Calu3 (cell line): ENCODE data around the gene DNAJC5G. TPM values are rescaled to one million over a fixed set of nuclear protein-coding genes. Genes with fewer than 3 reads are reported as not detected.

Experiments
- BruUV-seq: library from RNA; stranded (reverse); fragments of 400-500 nt; replicated peaks from 2 replicates; lab custom pipeline; 2021; lab: Mats Ljungman, UMichigan
- CTCF ChIA-PET: fragments of 300-600 bp; sonication (Branson Sonifier 250); formaldehyde crosslinking; loops from one replicate; lab custom pipeline; 2022; ENCODE audit warnings: antibody characterized with exemption; lab: Charles Lee
- DNase-seq: peaks from one replicate; pipeline ENCODE4 v3.0.0; 2022
- H3K27ac Mint-ChIP-seq: one replicate; pipeline ENCODE4 v1.8.0; 2022; ENCODE audit warnings: mixed read lengths; ENCODE audit not compliant: unreplicated experiment
- H3K27me3 Mint-ChIP-seq: one replicate; pipeline ENCODE4 v1.8.0; 2022; ENCODE audit warnings: mixed read lengths; ENCODE audit not compliant: unreplicated experiment
- H3K36me3 Mint-ChIP-seq: one replicate; pipeline ENCODE4 v1.8.0; 2022; ENCODE audit warnings: mild to moderate bottlenecking, moderate library complexity, mixed read lengths; ENCODE audit not compliant: insufficient read depth, unreplicated experiment
- H3K4me1 Mint-ChIP-seq: one replicate; pipeline ENCODE4 v1.8.0; 2022; ENCODE audit warnings: mild to moderate bottlenecking, low read depth, mixed read lengths; ENCODE audit not compliant: unreplicated experiment
- H3K4me3 Mint-ChIP-seq: one replicate; pipeline ENCODE4 v1.8.0; 2022; ENCODE audit warnings: mild to moderate bottlenecking, low read depth, moderate library complexity, mixed read lengths; ENCODE audit not compliant: unreplicated experiment
- H3K9me3 Mint-ChIP-seq: one replicate; pipeline ENCODE4 v1.8.0; 2022; ENCODE audit warnings: low read depth, mixed read lengths; ENCODE audit not compliant: unreplicated experiment
- CTCF ChIP-seq: fragments of 200-600 bp; IDR thresholded peaks from one replicate; pipeline ENCODE4 v1.8.0; 2022; ENCODE audit warnings: antibody characterized with exemption; ENCODE audit not compliant: unreplicated experiment
- intact Hi-C: fragments of 100-400 bp; cut with micrococcal nuclease; formaldehyde crosslinking; loops from one replicate; pipeline ENCODE4 v1.10.0; 2022; ENCODE audit not compliant: unreplicated experiment
- total RNA-seq: library from RNA; stranded (reverse); gene quantifications from 2 replicates; pipeline ENCODE4 v1.2.3, GENCODE V29; 2022

Gene DNAJC5G
- total RNA-seq, 1 experiment from 2014 or later: not detected

GRCh38 chr2:27282892-27283291 lies 7.7 kb downstream of the DNAJC5G start:
- Mint-ChIP-seq H3K27ac (no peak overlapping the region), H3K9me3 (no peaks in the 10 kb centered on the region), H3K4me3 (no peak overlapping the region), H3K36me3 (no peaks in the 10 kb centered on the region), H3K4me1 (peaks cover 27% of the 10 kb centered on the region), H3K27me3 (peaks cover 82% of the 10 kb centered on the region)
- intact Hi-C loops: no loop called here
- BruUV-seq: no TSS peak
- TF ChIP-seq CTCF: no peak
- no peak for DNase-seq
- CTCF ChIA-PET: interaction anchor here (0.5 to 5.6 kb wide), 5 partner anchors 10 to 133 kb away, joined by 3 to 29 read pairs (median 4); no protein-coding TSS in a partner anchor

GRCh38 chr2:27284996-27285395 lies 9.8 kb downstream of the DNAJC5G start:
- H3K4me3 Mint-ChIP-seq: no peak overlapping the region
- CTCF ChIA-PET: no interaction called here
- TF ChIP-seq CTCF: no peak
- H3K27ac Mint-ChIP-seq: no peak overlapping the region
- peaks cover 20% of the 10 kb centered on the region for H3K4me1 Mint-ChIP-seq
- no peaks in the 10 kb centered on the region for H3K36me3 Mint-ChIP-seq
- H3K27me3 Mint-ChIP-seq: peaks cover 81% of the 10 kb centered on the region
- no peaks in the 10 kb centered on the region for H3K9me3 Mint-ChIP-seq
- no peak for DNase-seq
- intact Hi-C loops: no loop called here
- no TSS peak for BruUV-seq

GRCh38 chr2:27285481-27285880 lies 10.2 kb downstream of the DNAJC5G start:
- Mint-ChIP-seq H3K4me1 (peaks cover 16% of the 10 kb centered on the region), H3K27ac (no peak overlapping the region), H3K4me3 (no peak overlapping the region), H3K27me3 (peaks cover 77% of the 10 kb centered on the region), H3K9me3 (no peaks in the 10 kb centered on the region), H3K36me3 (no peaks in the 10 kb centered on the region)
- no TSS peak for BruUV-seq
- intact Hi-C loops: no loop called here
- DNase-seq: no peak
- TF ChIP-seq CTCF: no peak
- CTCF ChIA-PET: no interaction called here

- no peaks in the 10 kb centered on the region for H3K9me3 Mint-ChIP-seq
- intact Hi-C loops: no loop called here
- DNase-seq: no peak
- TF ChIP-seq CTCF: no peak
- no peak overlapping the region for H3K4me3 Mint-ChIP-seq
- no TSS peak for BruUV-seq
- CTCF ChIA-PET: no interaction called here
- no peak overlapping the region for H3K27ac Mint-ChIP-seq
- peaks cover 46% of the 10 kb centered on the region for H3K27me3 Mint-ChIP-seq
- peaks cover 22% of the 10 kb centered on the region for H3K4me1 Mint-ChIP-seq
- no peaks in the 10 kb centered on the region for H3K36me3 Mint-ChIP-seq
These were observed 13.4 kb downstream of the DNAJC5G start for GRCh38 chr2:27288610-27289009.
